Endothelial cell of umbilical vein (primary cell): Measurements from ENCODE around the gene CDKN2D. TPM values are rescaled to one million over a fixed set of nuclear protein-coding genes. Genes with fewer than 3 reads are reported as not detected.

ENCODE experiments used
- BruUV-seq: library from RNA; stranded (reverse); fragments of 400-500 nt; replicated peaks from 2 replicates; lab custom pipeline; 2021; lab: Mats Ljungman, UMichigan
- CTCF ChIA-PET: fragments of 300-600, 350-600 bp; sonication (Branson Sonifier 250); formaldehyde crosslinking; loops from one replicate; lab custom pipeline; 2021; ENCODE audit warnings: antibody characterized with exemption, inconsistent platforms; lab: Charles Lee
- POLR2A ChIA-PET: fragments of 300-600, 350-600 bp; sonication (Branson Sonifier 250); formaldehyde crosslinking; loops from one replicate; lab custom pipeline; 2021; ENCODE audit warnings: antibody characterized with exemption, inconsistent platforms; lab: Charles Lee
- DNase-seq: peaks from one replicate; pipeline ENCODE4 v3.0.0-alpha.2; 2011; ENCODE audit warnings: low read depth, low spot score
- FAIRE-seq: peaks from 2 replicates; lab custom pipeline; 2011; peaks lifted over from hg19 to GRCh38; lab: Jason Lieb, UNC
- H2AFZ ChIP-seq: 2 replicates; pipeline ENCODE4 v1.6.0; 2012; ENCODE audit warnings: low read depth, low read length, control low read depth, inconsistent platforms
- H3K27ac ChIP-seq: 2 replicates; pipeline ENCODE4 v1.5.1; 2011; ENCODE audit warnings: low read depth, mild to moderate bottlenecking, control low read depth, low read length, moderate library complexity; ENCODE audit not compliant: insufficient read depth
- H3K27me3 ChIP-seq, 2 experiments: 2 replicates each; pipeline versions ENCODE4 v1.6.0 to v1.6.1; 2011; ENCODE audit warnings: low read length in 2 of 2, mixed read lengths in 1 of 2; ENCODE audit not compliant: control insufficient read depth in 2 of 2, insufficient read depth in 2 of 2
- H3K36me3 ChIP-seq, 2 experiments: 2 replicates in 1 of 2; 3 replicates in 1 of 2; pipeline ENCODE4 v1.5.1; 2011; ENCODE audit warnings: low read length in 2 of 2, mild to moderate bottlenecking in 1 of 2, moderate library complexity in 1 of 2; ENCODE audit not compliant: control insufficient read depth in 2 of 2, insufficient read depth in 2 of 2; ENCODE audit errors: extremely low read depth in 1 of 2
- H3K4me1 ChIP-seq: 3 replicates; pipeline ENCODE4 v1.5.1; 2011; ENCODE audit warnings: mild to moderate bottlenecking, low read length; ENCODE audit not compliant: control insufficient read depth, insufficient read depth; ENCODE audit errors: extremely low read depth
- H3K4me2 ChIP-seq: 2 replicates; pipeline ENCODE4 v1.6.1; 2011; ENCODE audit warnings: low read length, control low read depth, mixed read lengths; ENCODE audit not compliant: insufficient read depth
- H3K4me3 ChIP-seq, 3 experiments: fragments of 200-600 bp in 1 of 3; sonication (generic), shearing (Covaris generic) in 1 of 3; replicated peaks in 1 of 3; 2 replicates each; pipeline ENCODE4 v1.5.1; 2011 to 2016; ENCODE audit warnings: control low read depth in 3 of 3, low read length in 3 of 3, mild to moderate bottlenecking in 2 of 3, inconsistent platforms in 1 of 3, low read depth in 1 of 3, moderate library complexity in 1 of 3; ENCODE audit not compliant: insufficient read depth in 1 of 3
- H3K79me2 ChIP-seq: 2 replicates; pipeline ENCODE4 v1.6.0; 2012; ENCODE audit warnings: low read length, inconsistent platforms; ENCODE audit not compliant: control insufficient read depth, insufficient read depth
- H3K9ac ChIP-seq: replicated peaks from 2 replicates; pipeline ENCODE3; 2011; ENCODE audit warnings: low read length, control low read depth; ENCODE audit not compliant: insufficient read depth; ENCODE audit errors: extremely low read depth
- H3K9me1 ChIP-seq: replicated peaks from 3 replicates; pipeline ENCODE4 v1.6.0; 2011; ENCODE audit warnings: mild to moderate bottlenecking, low read length; ENCODE audit not compliant: control insufficient read depth, insufficient read depth; ENCODE audit errors: extremely low read depth
- H3K9me3 ChIP-seq: replicated peaks from 2 replicates; pipeline ENCODE4 v1.5.1; 2012; ENCODE audit warnings: low read length, inconsistent platforms; ENCODE audit not compliant: control insufficient read depth, insufficient read depth
- H4K20me1 ChIP-seq: replicated peaks from 2 replicates; pipeline ENCODE3; 2011; ENCODE audit warnings: mild to moderate bottlenecking, low read length; ENCODE audit not compliant: control insufficient read depth, insufficient read depth; ENCODE audit errors: extremely low read depth
- EZH2 ChIP-seq: IDR thresholded peaks from 2 replicates; pipeline ENCODE4 v1.6.1; 2012; ENCODE audit warnings: borderline replicate concordance, low read depth, mild to moderate bottlenecking, moderate library complexity, low read length, inconsistent platforms; ENCODE audit not compliant: severe bottlenecking
- JUN ChIP-seq: IDR thresholded peaks from 2 replicates; pipeline ENCODE4 v1.6.1; 2011; ENCODE audit warnings: borderline replicate concordance, low read depth; ENCODE audit not compliant: insufficient read length, insufficient read depth
- MYC ChIP-seq: IDR thresholded peaks from one replicate; pipeline ENCODE4 v1.6.1; 2011; ENCODE audit warnings: mild to moderate bottlenecking, low read depth, low read length
- POLR2AphosphoS5 ChIP-seq: IDR thresholded peaks from 2 replicates; pipeline ENCODE4 v1.6.1; 2012; ENCODE audit warnings: low read depth, mild to moderate bottlenecking, control low read depth, low read length, moderate library complexity; ENCODE audit not compliant: insufficient read depth
- dilution Hi-C: fragments of 300-500 bp; cut with MboI; formaldehyde crosslinking; loops from one replicate; pipeline ENCODE4 v1.15.0; 2019; ENCODE audit warnings: low sequenced_read_pairs; ENCODE audit not compliant: extremely low pct_ligation_motif_present
- intact Hi-C: fragments of 100-400 bp; cut with micrococcal nuclease; formaldehyde crosslinking; loops from one replicate; pipeline ENCODE4 v1.10.0; 2022
- polyA plus RNA-seq, 4 experiments: library from polyadenylated mRNA; depleted of rRNA in 3 of 4; stranded (reverse) in 3 of 4; unstranded in 1 of 4; fragments of >200 nt; gene quantifications; 2 replicates each; pipeline versions ENCODE4 v1.2.1 to v1.2.3, GENCODE V29; 2011 to 2012; ENCODE audit warnings: missing spikeins in 1 of 4
- total RNA-seq: library from RNA; stranded (reverse); gene quantifications from 2 replicates; pipeline ENCODE4 v1.2.3, GENCODE V29; 2021
- TF ChIP-seq, protein P1 (sequence below): IDR thresholded peaks from 2 replicates; pipeline ENCODE4 v1.6.1; 2011; ENCODE audit not compliant: insufficient read depth, insufficient read length

The CDKN2D gene
- total and polyA plus RNA-seq, 2 donors (not counting 3 experiments of a cell fraction or from before 2014, with no cell fraction given), result 5.9 to 9.8 TPM

DNA sequence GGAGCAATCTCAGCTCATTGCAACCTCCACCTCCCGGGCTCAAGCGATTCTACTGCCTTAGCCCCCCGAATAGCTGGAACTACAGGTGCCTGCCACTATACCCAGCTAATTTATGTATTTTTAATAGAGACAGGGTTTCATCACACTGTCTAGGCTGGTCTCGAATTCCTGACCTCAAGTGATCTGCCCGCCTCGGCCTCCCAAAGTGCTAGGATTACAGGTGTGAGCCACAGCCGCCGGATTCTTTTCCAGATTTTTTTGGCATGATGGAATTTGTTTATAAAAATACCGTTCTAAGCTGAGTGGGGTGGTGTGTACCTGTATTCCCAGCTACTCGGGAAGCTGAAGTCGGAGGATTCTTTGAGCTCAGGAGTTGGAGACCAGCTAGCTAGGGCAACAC lies 31.1 kb downstream of the CDKN2D start:
- dilution Hi-C loops, result no loop called here
- FAIRE-seq (no peak), DNase-seq (no peak)
- Histone ChIP-seq H3K9me1 (no peaks in the 10 kb centered on the region), H3K27ac (no peak overlapping the region), H3K4me2 (no peak overlapping the region), H2AFZ (no peak overlapping the region), H4K20me1 (no peaks in the 10 kb centered on the region), H3K4me1 (no peaks in the 10 kb centered on the region), H3K9ac (no peak overlapping the region), H3K36me3 (no peaks in the 10 kb centered on the region), H3K4me3 (no peak overlapping the region), H3K79me2 (no peaks in the 10 kb centered on the region), H3K9me3 (no peaks in the 10 kb centered on the region), H3K27me3 (peaks cover 0 to 2% of the 10 kb centered on the region in 2 experiments)
- intact Hi-C loops, result no loop called here
- ChIA-PET POLR2A (no interaction called here), CTCF (interaction anchor here (0.7 to 1.3 kb wide), 5 partner anchors 10 to 162 kb away, joined by 3 to 9 read pairs (median 4); no protein-coding TSS in a partner anchor)
- TF ChIP-seq POLR2AphosphoS5, result no peak
- BruUV-seq, result no TSS peak

DNA sequence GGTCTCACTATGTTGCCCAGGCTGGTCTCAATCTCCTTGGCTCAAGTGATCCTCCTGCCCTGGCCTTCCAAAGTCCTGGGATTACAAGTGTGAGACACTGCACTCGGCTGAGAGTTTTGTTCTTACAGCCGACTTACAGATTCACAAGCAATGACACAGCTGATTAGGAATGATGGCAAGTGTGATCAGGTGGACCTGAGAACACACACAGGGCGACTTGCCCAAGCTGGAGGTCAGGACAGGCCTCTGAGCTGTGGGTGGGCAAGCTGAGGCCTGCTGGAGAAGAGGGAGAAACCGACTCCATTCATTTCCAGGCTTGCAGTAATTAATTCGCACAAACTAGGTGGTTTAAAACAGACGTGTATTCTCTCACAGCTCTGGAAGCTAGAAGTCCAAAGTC lies 33.2 kb downstream of the CDKN2D start:
- ChIA-PET POLR2A (interaction anchor here (0.5 to 0.6 kb wide), 2 partner anchors 12 to 46 kb away, joined by 4 read pairs; no protein-coding TSS in a partner anchor), CTCF (interaction anchor here (0.8 to 1.9 kb wide), 6 partner anchors 18 to 109 kb away, joined by 3 to 6 read pairs (median 4); partner anchors contain the start of gene S1PR5)
- dilution Hi-C loops, result no loop called here
- Histone ChIP-seq H3K27ac (no peak overlapping the region), H3K4me1 (no peaks in the 10 kb centered on the region), H3K79me2 (no peaks in the 10 kb centered on the region), H3K4me3 (no peak overlapping the region), H3K27me3 (peaks cover 0 to 2% of the 10 kb centered on the region in 2 experiments), H3K4me2 (no peak overlapping the region), H3K9ac (no peak overlapping the region), H3K36me3 (no peaks in the 10 kb centered on the region), H3K9me1 (no peaks in the 10 kb centered on the region), H2AFZ (no peak overlapping the region), H4K20me1 (no peaks in the 10 kb centered on the region), H3K9me3 (no peaks in the 10 kb centered on the region)
- TF ChIP-seq, protein P1, sequence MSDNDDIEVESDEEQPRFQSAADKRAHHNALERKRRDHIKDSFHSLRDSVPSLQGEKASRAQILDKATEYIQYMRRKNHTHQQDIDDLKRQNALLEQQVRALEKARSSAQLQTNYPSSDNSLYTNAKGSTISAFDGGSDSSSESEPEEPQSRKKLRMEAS, result no peak
- TF ChIP-seq JUN, result no peak
- no peak for TF ChIP-seq EZH2
- TF ChIP-seq POLR2AphosphoS5, result no peak
- no peak for TF ChIP-seq MYC
- DNase-seq (no peak), FAIRE-seq (no peak)
- BruUV-seq, result no TSS peak
- intact Hi-C loops, result no loop called here
